Common myeloid progenitor, CD34-positive (primary cell): ENCODE results near the gene EPM2A.

Experiments used
- CTCF ChIA-PET: fragments of 350-600 bp; sonication (Branson Sonifier 250); formaldehyde crosslinking; loops from one replicate; lab custom pipeline; 2021; ENCODE audit warnings: antibody characterized with exemption; lab: Charles Lee
- POLR2A ChIA-PET: fragments of 350-600 bp; sonication (Branson Sonifier 250); formaldehyde crosslinking; loops from one replicate; lab custom pipeline; 2021; ENCODE audit warnings: antibody characterized with exemption; lab: Charles Lee
- DNase-seq, 3 donors: peaks; one replicate each; pipeline versions ENCODE4 v3.0.0 to v3.0.0-alpha.2; 2013
- H3K27ac ChIP-seq, 2 experiments: 1 replicate in 1 of 2; 2 replicates in 1 of 2; pipeline ENCODE4 v1.7.0; 2013; ENCODE audit warnings: inconsistent platforms in 2 of 2, low read length in 2 of 2, mild to moderate bottlenecking in 2 of 2, low read depth in 1 of 2, moderate library complexity in 1 of 2; ENCODE audit not compliant: severe bottlenecking in 2 of 2, insufficient read depth in 1 of 2, poor library complexity in 1 of 2
- H3K27me3 ChIP-seq, 5 experiments: replicated peaks in 2 of 5; 1 replicate in 3 of 5; 2 replicates in 2 of 5; pipeline versions ENCODE4 v1.6.1 to v1.7.0; 2013; ENCODE audit warnings: low read length in 4 of 5, mild to moderate bottlenecking in 2 of 5, moderate library complexity in 2 of 5, inconsistent platforms in 1 of 5; ENCODE audit not compliant: insufficient read depth in 5 of 5, control insufficient read depth in 4 of 5
- H3K36me3 ChIP-seq, 4 experiments: 1 replicate in 2 of 4; 2 replicates in 2 of 4; pipeline versions ENCODE4 v1.6.1 to v1.7.0; 2013; ENCODE audit warnings: low read length in 3 of 4, control low read depth in 1 of 4, mild to moderate bottlenecking in 1 of 4; ENCODE audit not compliant: control insufficient read depth in 4 of 4, insufficient read depth in 4 of 4
- H3K4me1 ChIP-seq, 4 experiments: 1 replicate in 3 of 4; 2 replicates in 1 of 4; pipeline versions ENCODE4 v1.6.1 to v1.7.1; 2013; ENCODE audit warnings: low read length in 3 of 4, mild to moderate bottlenecking in 3 of 4, control low read depth in 1 of 4, inconsistent platforms in 1 of 4, moderate library complexity in 1 of 4; ENCODE audit not compliant: control insufficient read depth in 4 of 4, insufficient read depth in 4 of 4; ENCODE audit errors: control extremely low read depth in 1 of 4
- H3K4me3 ChIP-seq, 7 experiments: 1 replicate in 4 of 7; 2 replicates in 3 of 7; pipeline versions ENCODE4 v1.5.1 to v1.7.0; 2013; ENCODE audit warnings: mild to moderate bottlenecking in 7 of 7, low read length in 6 of 7, moderate library complexity in 6 of 7, inconsistent platforms in 2 of 7, low read depth in 2 of 7, control low read depth in 1 of 7; ENCODE audit not compliant: insufficient read depth in 4 of 7, control insufficient read depth in 1 of 7; ENCODE audit errors: extremely low read depth in 1 of 7
- H3K9me3 ChIP-seq, 5 experiments: 1 replicate in 4 of 5; 2 replicates in 1 of 5; pipeline versions ENCODE4 v1.6.1 to v1.7.1; 2013; ENCODE audit warnings: low read length in 4 of 5, mild to moderate bottlenecking in 2 of 5, inconsistent platforms in 1 of 5, low read depth in 1 of 5, moderate library complexity in 1 of 5; ENCODE audit not compliant: control insufficient read depth in 4 of 5, insufficient read depth in 2 of 5; ENCODE audit errors: control extremely low read depth in 1 of 5
- WGBS: methylation state at CpG from one replicate; pipeline ENCODE4 v1.1.5; 2013; ENCODE audit not compliant: insufficient coverage; 5-methylcytosine and 5-hydroxymethylcytosine counted together

The EPM2A gene

GRCh38 chr6:145725570-145725969 is 9.8 kb downstream of the EPM2A start:
- Histone ChIP-seq H3K4me3 (no peak overlapping the region), H3K9me3 (peaks cover 3 to 37% (median 14%) of the 10 kb centered on the region in 5 experiments), H3K4me1 (no peaks in the 10 kb centered on the region), H3K36me3 (peaks cover 0 to 11% (median 3%) of the 10 kb centered on the region in 4 experiments), H3K27me3 (no peaks in the 10 kb centered on the region), H3K27ac (no peak overlapping the region)
- POLR2A ChIA-PET, result no interaction called here
- CTCF ChIA-PET, result no interaction called here
- WGBS, result no CpG with 5 or more reads among the region's 2 CpGs
- DNase-seq, result no peak

- H3K27me3 ChIP-seq, result no peaks in the 10 kb centered on the region
- CTCF ChIA-PET, result interaction anchor here (1.0 kb wide), 1 partner anchor 9 kb away, joined by 4 read pairs; no protein-coding TSS in a partner anchor
- no peak for DNase-seq
- H3K36me3 ChIP-seq, result peaks cover 0 to 4% (median 0%) of the 10 kb centered on the region in 4 experiments
- H3K9me3 ChIP-seq, result peaks cover 3 to 25% (median 6%) of the 10 kb centered on the region in 5 experiments
- no peak overlapping the region for H3K4me3 ChIP-seq
- WGBS, result 83% methylated on average over 1 of the region's 1 CpG
- H3K4me1 ChIP-seq, result no peaks in the 10 kb centered on the region
- POLR2A ChIA-PET, result no interaction called here
- H3K27ac ChIP-seq, result no peak overlapping the region
Observed at GRCh38 chr6:145723646-145724045, 11.7 kb downstream of the EPM2A start.

- Histone ChIP-seq H3K36me3 (peaks cover 0 to 4% (median 0%) of the 10 kb centered on the region in 4 experiments), H3K4me1 (no peaks in the 10 kb centered on the region), H3K27me3 (no peaks in the 10 kb centered on the region), H3K4me3 (no peak overlapping the region), H3K27ac (no peak overlapping the region), H3K9me3 (peaks cover 0 to 16% (median 3%) of the 10 kb centered on the region in 5 experiments)
- POLR2A ChIA-PET, result no interaction called here
- CTCF ChIA-PET, result no interaction called here
- no peak for DNase-seq
- 100% methylated on average over 1 of the region's 2 CpGs for WGBS
Observed at GRCh38 chr6:145722190-145722589, 13.1 kb downstream of the EPM2A start.

- H3K36me3 ChIP-seq, result peaks cover 0 to 4% (median under 1%) of the 10 kb centered on the region in 4 experiments
- 92% methylated on average over 2 of the region's 3 CpGs for WGBS
- no peak for DNase-seq
- ChIA-PET POLR2A (no interaction called here), CTCF (interaction anchor here (1.1 kb wide), 2 partner anchors 14 to 18 kb away, joined by 3 read pairs; no protein-coding TSS in a partner anchor)
- no peak overlapping the region for H3K4me3 ChIP-seq
- H3K4me1 ChIP-seq, result no peaks in the 10 kb centered on the region
- H3K27me3 ChIP-seq, result no peaks in the 10 kb centered on the region
- H3K27ac ChIP-seq, result no peak overlapping the region
- H3K9me3 ChIP-seq, result peaks cover 0 to 20% (median 3%) of the 10 kb centered on the region in 5 experiments
Observed at GRCh38 chr6:145721144-145721543, 14.2 kb downstream of the EPM2A start.

- Histone ChIP-seq H3K4me1 (no peaks in the 10 kb centered on the region), H3K27me3 (no peaks in the 10 kb centered on the region), H3K27ac (no peak overlapping the region), H3K36me3 (peaks cover 0 to 18% (median 11%) of the 10 kb centered on the region in 4 experiments), H3K4me3 (no peak overlapping the region), H3K9me3 (peaks cover 7 to 18% (median 11%) of the 10 kb centered on the region in 5 experiments)
- ChIA-PET CTCF (no interaction called here), POLR2A (no interaction called here)
- DNase-seq, result no peak
- 97% methylated on average over 3 of the region's 4 CpGs for WGBS
Observed at GRCh38 chr6:145715426-145715825, 19.9 kb downstream of the EPM2A start.

GRCh38 chr6:145714731-145715130 is 20.6 kb downstream of the EPM2A start:
- 100% methylated on average over 2 of the region's 2 CpGs for WGBS
- no peak overlapping the region for H3K4me3 ChIP-seq
- peaks cover 7 to 18% (median 11%) of the 10 kb centered on the region in 5 experiments for H3K9me3 ChIP-seq
- no peaks in the 10 kb centered on the region for H3K4me1 ChIP-seq
- no peak overlapping the region for H3K27ac ChIP-seq
- no peaks in the 10 kb centered on the region for H3K27me3 ChIP-seq
- ChIA-PET POLR2A (no interaction called here), CTCF (no interaction called here)
- peaks cover 0 to 18% (median 11%) of the 10 kb centered on the region in 4 experiments for H3K36me3 ChIP-seq
- DNase-seq, result no peak

GRCh38 chr6:145713773-145714172 is 21.5 kb downstream of the EPM2A start:
- WGBS, result 100% methylated on average over 2 of the region's 2 CpGs
- no peak for DNase-seq
- H3K9me3 ChIP-seq, result peaks cover 7 to 18% (median 11%) of the 10 kb centered on the region in 5 experiments
- H3K27me3 ChIP-seq, result no peaks in the 10 kb centered on the region
- ChIA-PET POLR2A (no interaction called here), CTCF (no interaction called here)
- H3K4me3 ChIP-seq, result no peak overlapping the region
- no peak overlapping the region for H3K27ac ChIP-seq
- H3K4me1 ChIP-seq, result no peaks in the 10 kb centered on the region
- peaks cover 0 to 18% (median 11%) of the 10 kb centered on the region in 4 experiments for H3K36me3 ChIP-seq
